ENCODE results near the gene PCDHB13. TPM values are rescaled to one million over a fixed set of nuclear protein-coding genes. Genes with fewer than 3 reads are reported as not detected.
"Not testable (repeated sequence)": the region's sequence is repeated elsewhere in the genome, so short reads cannot be mapped to it uniquely, and the experiment has no call there.

The PCDHB13 gene
- 0.40 and 0.52 TPM in 2 replicates for total RNA-seq (2014; rRNA removed)
- Bru-seq, nascent RNA = percentile 39 among the genes with signal in this experiment
- percentile 55 among the genes with signal in this experiment for BruChase-seq, experiment 1, labeled RNA remaining after a 6-hour chase
- BruChase-seq, experiment 2, labeled RNA remaining after a 2-hour chase = percentile 60 among the genes with signal in this experiment
- long read RNA-seq, full-length matches to known transcripts = 1 of 1 reads
- long read RNA-seq, partial matches to known transcripts = 0 of 1 reads
- long read RNA-seq, other reads (novel, unspliced or antisense) = 0 of 1 reads

GRCh38 chr5:141213656-141214339 is at the start of gene PCDHB13:
Gene PCDHB13, plus strand, starts transcription at chr5:141213919. Its CDS starts 205 bp downstream, at chr5:141214124.
- H3K4me1 ChIP-seq (ENCODE audit: insufficient read depth, low read length); H3F3A ChIP-seq (ENCODE audit: low read length, unreplicated experiment); H3K4me3 ChIP-seq (ENCODE audit: low read length); H3K79me2 ChIP-seq (ENCODE audit: low read length); H3K4me2 ChIP-seq (ENCODE audit: low read length); CTCF ChIA-PET; intact Hi-C loops (cut with micrococcal nuclease); H3K27ac ChIP-seq (ENCODE audit: low read length); H3K36me3 ChIP-seq (ENCODE audit: low read depth, low read length); POLR2A ChIA-PET (ENCODE audit: unreplicated experiment); H3K9ac ChIP-seq (ENCODE audit: low read length); H2AFZ ChIP-seq (ENCODE audit: low read length); H3K27me3 ChIP-seq (ENCODE audit: low read length); H4K20me1 ChIP-seq (ENCODE audit: low read length); H3K9me2 ChIP-seq (replicated peaks; ENCODE audit: low read length); H3K9me3 ChIP-seq (ENCODE audit: low read length): not testable (repeated sequence)
- TF ChIP-seq CTCF (conservative IDR thresholded peaks at IDR 0.05; ENCODE audit: low read depth, low read length) = 0 out of 2 replicates have a peak, but pooled peaks have one; percentile 18
- peak; percentile 7 for DNase-seq
- BruUV-seq (replicated peaks) = TSS peak; percentile 41
- ATAC-seq = peak; percentile 22

DNA sequence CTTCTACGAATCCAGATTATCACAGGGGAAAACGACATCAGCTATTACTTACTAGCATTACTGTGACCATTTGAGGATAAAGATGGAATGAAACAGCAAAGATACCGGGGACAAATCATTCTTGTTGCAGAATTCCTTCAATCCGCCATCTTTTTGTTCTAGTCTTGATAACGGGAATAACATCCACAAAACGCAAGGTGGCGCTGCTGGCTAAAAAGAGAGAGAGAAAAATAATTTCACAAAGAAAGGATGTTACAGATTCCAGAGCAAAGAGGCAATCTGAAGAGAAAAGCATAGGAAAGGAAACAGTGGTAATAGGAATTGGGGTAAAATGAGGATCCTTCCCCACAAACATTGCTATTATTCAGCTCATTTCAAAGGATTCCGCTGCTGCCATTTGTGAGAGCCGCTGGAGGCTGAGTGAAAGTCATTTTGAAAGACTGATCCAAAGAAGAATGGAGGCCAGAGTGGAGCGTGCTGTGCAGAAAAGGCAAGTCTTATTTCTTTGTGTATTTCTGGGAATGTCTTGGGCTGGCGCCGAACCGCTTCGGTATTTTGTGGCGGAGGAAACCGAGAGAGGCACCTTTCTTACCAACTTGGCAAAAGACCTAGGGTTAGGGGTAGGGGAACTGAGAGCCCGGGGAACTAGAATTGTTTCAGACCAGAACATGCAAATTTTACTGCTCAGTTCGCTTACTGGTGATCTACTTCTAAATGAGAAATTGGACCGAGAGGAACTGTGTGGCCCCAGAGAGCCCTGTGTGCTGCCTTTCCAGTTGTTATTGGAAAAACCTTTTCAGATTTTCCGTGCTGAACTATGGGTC is 41.1 kb upstream of the PCDHB13 start, which contains the start of gene PCDHB7:
TSS of gene PCDHB7 (plus strand) at position 264 of the 824 bp plus-strand sequence. CDS start at position 456, 192 bp downstream.
- ATAC-seq = no peak
- Histone ChIP-seq H3K9me3 (ENCODE audit: low read length) (peaks cover 12% of the 10 kb centered on the region), H3K36me3 (ENCODE audit: low read depth, low read length) (no peaks in the 10 kb centered on the region), H3K27ac (ENCODE audit: low read length) (no peak within 1 kb of the TSS), H3K27me3 (ENCODE audit: low read length) (no peaks in the 10 kb centered on the region), H4K20me1 (ENCODE audit: low read length) (no peaks in the 10 kb centered on the region), H3F3A (ENCODE audit: low read length, unreplicated experiment) (no peaks in the 10 kb centered on the region), H3K4me2 (ENCODE audit: low read length) (no peak within 1 kb of the TSS), H3K9me2 (replicated peaks; ENCODE audit: low read length) (no peaks in the 10 kb centered on the region), H3K4me1 (ENCODE audit: insufficient read depth, low read length) (no peaks in the 10 kb centered on the region), H3K79me2 (ENCODE audit: low read length) (no peaks in the 10 kb centered on the region), H2AFZ (ENCODE audit: low read length) (no peak within 1 kb of the TSS), H3K4me3 (ENCODE audit: low read length) (no peak within 1 kb of the TSS), H3K9ac (ENCODE audit: low read length) (no peak within 1 kb of the TSS)
- ChIA-PET CTCF (interaction anchor here (0.6 kb wide), 1 partner anchor 291 kb away, joined by 4 read pairs; no protein-coding TSS in a partner anchor), POLR2A (ENCODE audit: unreplicated experiment) (no interaction called here)
- TF ChIP-seq EZH2phosphoT487 (IDR thresholded peaks at IDR 0.05; ENCODE audit: borderline replicate concordance, low read length) = no peak
- no peak for TF ChIP-seq EZH2 (IDR thresholded peaks at IDR 0.05; ENCODE audit: low read length, unreplicated experiment)
- TF ChIP-seq CTCF (conservative IDR thresholded peaks at IDR 0.05; ENCODE audit: low read depth, low read length) = peak; percentile 45; the same call in 1 of the 2 replicates
- no TSS peak for BruUV-seq (replicated peaks)
- intact Hi-C loops (cut with micrococcal nuclease) = no loop called here
- DNase-seq = no peak

- H3K79me2 ChIP-seq (ENCODE audit: low read length); H3K4me2 ChIP-seq (ENCODE audit: low read length); H3K9me2 ChIP-seq (replicated peaks; ENCODE audit: low read length); DNase-seq; H2AFZ ChIP-seq (ENCODE audit: low read length); H3K36me3 ChIP-seq (ENCODE audit: low read depth, low read length); H3K9ac ChIP-seq (ENCODE audit: low read length); H4K20me1 ChIP-seq (ENCODE audit: low read length); H3K4me3 ChIP-seq (ENCODE audit: low read length); H3K27ac ChIP-seq (ENCODE audit: low read length); ATAC-seq; H3K4me1 ChIP-seq (ENCODE audit: insufficient read depth, low read length); CTCF ChIA-PET; intact Hi-C loops (cut with micrococcal nuclease); POLR2A ChIA-PET (ENCODE audit: unreplicated experiment); H3F3A ChIP-seq (ENCODE audit: low read length, unreplicated experiment); BruUV-seq (replicated peaks); H3K27me3 ChIP-seq (ENCODE audit: low read length): not testable (repeated sequence)
- H3K9me3 ChIP-seq (ENCODE audit: low read length) = peaks cover 12% of the 10 kb centered on the region
Observed at GRCh38 chr5:141174291-141175104, 39.2 kb upstream of the PCDHB13 start.
